H9 (cell line): ENCODE measurements around the gene LAMC2. TPM values are rescaled to one million over a fixed set of nuclear protein-coding genes. Genes with fewer than 3 reads are reported as not detected.

Source experiments
- DNase-seq: peaks from one replicate; pipeline ENCODE4 v3.0.0-alpha.2; 2017
- H2AFZ ChIP-seq: one replicate; pipeline ENCODE4 v1.6.1; 2013; ENCODE audit warnings: mild to moderate bottlenecking, low read length, control low read depth, moderate library complexity
- H2AK5ac ChIP-seq: 2 replicates; pipeline ENCODE4 v1.6.1; 2013; ENCODE audit warnings: low read length, control low read depth, mixed read lengths; ENCODE audit not compliant: insufficient read length
- H2BK120ac ChIP-seq: one replicate; pipeline ENCODE4 v1.6.1; 2013; ENCODE audit warnings: low read depth, mild to moderate bottlenecking, low read length, control low read depth, inconsistent platforms; ENCODE audit not compliant: poor library complexity, severe bottlenecking
- H2BK12ac ChIP-seq: 2 replicates; pipeline ENCODE4 v1.6.1; 2013; ENCODE audit warnings: low read length, control low read depth, mixed read lengths, low read depth; ENCODE audit not compliant: insufficient read length
- H2BK15ac ChIP-seq: 2 replicates; pipeline ENCODE4 v1.6.1; 2013; ENCODE audit warnings: low read depth, low read length, control low read depth
- H2BK20ac ChIP-seq: one replicate; pipeline ENCODE4 v1.6.1; 2013; ENCODE audit warnings: low read depth, mild to moderate bottlenecking, low read length, control low read depth, inconsistent platforms; ENCODE audit not compliant: poor library complexity, severe bottlenecking
- H2BK5ac ChIP-seq: 2 replicates; pipeline ENCODE4 v1.6.1; 2013; ENCODE audit warnings: low read length, control low read depth, mixed read lengths; ENCODE audit not compliant: insufficient read length
- H3K14ac ChIP-seq: 2 replicates; pipeline ENCODE4 v1.6.1; 2013; ENCODE audit warnings: low read length, control low read depth; ENCODE audit not compliant: insufficient read depth
- H3K18ac ChIP-seq: 2 replicates; pipeline ENCODE4 v1.6.1; 2013; ENCODE audit warnings: low read depth, mild to moderate bottlenecking, mixed read lengths, low read length, control low read depth; ENCODE audit not compliant: insufficient read length
- H3K23ac ChIP-seq: 2 replicates; pipeline ENCODE4 v1.6.1; 2013; ENCODE audit warnings: low read length, control low read depth, mixed read lengths, low read depth; ENCODE audit not compliant: insufficient read length
- H3K23me2 ChIP-seq: 2 replicates; pipeline ENCODE4 v1.6.1; 2013; ENCODE audit warnings: low read depth, mild to moderate bottlenecking, mixed read lengths, low read length, control low read depth; ENCODE audit not compliant: insufficient read length, poor library complexity, severe bottlenecking
- H3K27ac ChIP-seq: 2 replicates; pipeline ENCODE4 v1.5.1; 2013; ENCODE audit warnings: low read length, control low read depth, mixed read lengths, low read depth; ENCODE audit not compliant: insufficient read length
- H3K27me3 ChIP-seq: 2 replicates; pipeline ENCODE4 v1.6.1; 2013; ENCODE audit warnings: low read length, control low read depth, inconsistent platforms; ENCODE audit not compliant: insufficient read depth
- H3K4ac ChIP-seq: 2 replicates; pipeline ENCODE4 v1.6.1; 2013; ENCODE audit warnings: low read depth, mild to moderate bottlenecking, control low read depth, inconsistent platforms, low read length, moderate library complexity
- H3K4me1 ChIP-seq: 2 replicates; pipeline ENCODE4 v1.6.1; 2013; ENCODE audit warnings: low read length, control low read depth, inconsistent platforms; ENCODE audit not compliant: insufficient read depth
- H3K4me2 ChIP-seq: 2 replicates; pipeline ENCODE4 v1.6.1; 2013; ENCODE audit warnings: low read length, control low read depth, mixed read lengths; ENCODE audit not compliant: insufficient read length, insufficient read depth
- H3K56ac ChIP-seq: 2 replicates; pipeline ENCODE4 v1.6.1; 2013; ENCODE audit warnings: low read depth, mild to moderate bottlenecking, mixed read lengths, low read length, control low read depth; ENCODE audit not compliant: insufficient read length
- H3K79me1 ChIP-seq: 2 replicates; pipeline ENCODE4 v1.6.1; 2013; ENCODE audit warnings: low read depth, mild to moderate bottlenecking, moderate library complexity, low read length, control low read depth, inconsistent platforms; ENCODE audit not compliant: insufficient read depth, poor library complexity, severe bottlenecking
- H3K79me2 ChIP-seq: 2 replicates; pipeline ENCODE4 v1.6.1; 2013; ENCODE audit warnings: low read length, control low read depth, inconsistent platforms; ENCODE audit not compliant: insufficient read depth
- H3K9ac ChIP-seq: 2 replicates; pipeline ENCODE4 v1.6.1; 2013; ENCODE audit warnings: low read length, control low read depth, mixed read lengths; ENCODE audit not compliant: insufficient read length; ENCODE audit errors: extremely low read depth
- H3K9me3 ChIP-seq: one replicate; pipeline ENCODE4 v1.6.1; 2013; ENCODE audit warnings: low read depth, low read length, inconsistent platforms; ENCODE audit not compliant: control insufficient read depth
- H3T11ph ChIP-seq: one replicate; pipeline ENCODE4 v1.6.1; 2013; ENCODE audit warnings: mild to moderate bottlenecking, low read length, control low read depth, inconsistent platforms
- H4K20me1 ChIP-seq: one replicate; pipeline ENCODE4 v1.6.1; 2013; ENCODE audit not compliant: control insufficient read depth, insufficient read length, insufficient read depth
- H4K5ac ChIP-seq: 2 replicates; pipeline ENCODE4 v1.6.1; 2013; ENCODE audit warnings: low read depth, mild to moderate bottlenecking, mixed read lengths, low read length, control low read depth; ENCODE audit not compliant: insufficient read length
- H4K8ac ChIP-seq: replicated peaks from 2 replicates; pipeline ENCODE4 v1.6.1; 2013; ENCODE audit warnings: low read length, control low read depth, mixed read lengths, low read depth; ENCODE audit not compliant: insufficient read length
- H4K91ac ChIP-seq: 2 replicates; pipeline ENCODE4 v1.6.1; 2013; ENCODE audit warnings: low read depth, mild to moderate bottlenecking, moderate library complexity, mixed read lengths, low read length, control low read depth; ENCODE audit not compliant: insufficient read length
- H3K27ac Mint-ChIP-seq, 3 experiments: 2 replicates in 2 of 3; 3 replicates in 1 of 3; pipeline ENCODE4 v1.8.0; 2020 to 2021; ENCODE audit warnings: mixed read lengths in 3 of 3, mild to moderate bottlenecking in 1 of 3, moderate library complexity in 1 of 3
- H3K27me3 Mint-ChIP-seq: 2 replicates; pipeline ENCODE4 v1.8.0; 2021; ENCODE audit warnings: low read depth, mild to moderate bottlenecking, moderate library complexity, mixed read lengths
- H3K36me3 Mint-ChIP-seq, 3 experiments: 2 replicates in 2 of 3; 3 replicates in 1 of 3; pipeline ENCODE4 v1.8.0; 2020 to 2021; ENCODE audit warnings: low read depth in 3 of 3, mixed read lengths in 3 of 3; ENCODE audit not compliant: insufficient read depth in 1 of 3
- H3K4me1 Mint-ChIP-seq, 2 experiments: 2 replicates each; pipeline ENCODE4 v1.8.0; 2020; ENCODE audit warnings: mixed read lengths in 2 of 2
- H3K4me3 Mint-ChIP-seq, 2 experiments: 2 replicates in 1 of 2; 3 replicates in 1 of 2; pipeline ENCODE4 v1.8.0; 2020 to 2021; ENCODE audit warnings: mild to moderate bottlenecking in 2 of 2, mixed read lengths in 2 of 2, moderate library complexity in 1 of 2
- H3K9me3 Mint-ChIP-seq, 2 experiments: 2 replicates in 1 of 2; 3 replicates in 1 of 2; pipeline ENCODE4 v1.8.0; 2020; ENCODE audit warnings: mild to moderate bottlenecking in 2 of 2, mixed read lengths in 2 of 2, moderate library complexity in 1 of 2
- WGBS: extraction: QIAGEN DNeasy Blood & Tissue Kit; methylation state at CpG from one replicate; pipeline ENCODE4 v1.1.7; 2013; ENCODE audit warnings: missing lambda C conversion rate, low lambda C conversion rate, mixed read lengths; ENCODE audit not compliant: insufficient read length; ENCODE audit errors: extremely low coverage; 5-methylcytosine and 5-hydroxymethylcytosine counted together
- total RNA-seq: library from RNA; stranded (reverse); gene quantifications from 2 replicates; pipeline ENCODE4 v1.2.1, GENCODE V29; 2021
- TF ChIP-seq, protein P1 (sequence below): fragments of 200-600 bp; sonication (generic); conservative IDR thresholded peaks from 3 replicates; pipeline ENCODE4 v1.8.0; 2021; ENCODE audit warnings: antibody characterized with exemption, mild to moderate bottlenecking

LAMC2 gene
- total RNA-seq, 1 experiment from 2014 or later: 7.4 TPM

DNA sequence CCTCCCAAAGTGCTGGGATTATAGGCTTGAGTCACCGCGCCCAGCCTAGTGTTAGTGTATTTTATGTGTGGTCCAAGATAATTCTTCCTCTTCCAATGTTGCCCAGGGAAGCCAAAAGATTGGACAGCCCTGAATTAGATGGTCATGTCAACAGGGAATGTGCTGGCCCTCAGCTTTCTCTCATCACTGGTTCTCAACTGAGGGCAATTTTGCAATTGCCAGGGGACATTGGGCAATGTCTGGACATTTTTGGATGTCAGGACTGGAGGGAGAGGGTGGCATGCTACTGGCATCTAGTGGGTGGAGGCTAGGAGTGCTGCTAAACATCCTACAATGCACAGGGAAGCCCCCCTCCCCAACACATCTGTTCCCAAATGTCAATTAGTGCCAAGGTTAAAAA, 95.0 kb downstream of the LAMC2 start:
- WGBS: no CpG with 5 or more reads among the region's 2 CpGs
- Histone ChIP-seq H3K4me2 (no peak overlapping the region), H3K18ac (no peak overlapping the region), H3K4me1 (peaks cover 8% of the 10 kb centered on the region; the same call in 1 of the 2 replicates), H2BK15ac (no peak overlapping the region), H3K4ac (no peak overlapping the region), H2BK20ac (no peak overlapping the region), H3K14ac (no peak overlapping the region), H2AFZ (no peak overlapping the region), H3K56ac (no peak overlapping the region), H2BK12ac (no peak overlapping the region), H3K9me3 (no peaks in the 10 kb centered on the region), H3K79me1 (no peaks in the 10 kb centered on the region), H3K23me2 (no peaks in the 10 kb centered on the region), H4K20me1 (no peaks in the 10 kb centered on the region), H3T11ph (no peak overlapping the region), H3K27ac (no peak overlapping the region), H4K91ac (no peak overlapping the region), H4K8ac (no peak overlapping the region), H3K23ac (no peak overlapping the region), H3K27me3 (no peaks in the 10 kb centered on the region), H2BK120ac (no peak overlapping the region), H2AK5ac (no peak overlapping the region), H3K9ac (no peak overlapping the region), H3K79me2 (no peaks in the 10 kb centered on the region), H4K5ac (no peak overlapping the region), H2BK5ac (no peak overlapping the region)
- Mint-ChIP-seq H3K36me3 (peaks cover 0 to 4% (median 0%) of the 10 kb centered on the region in 3 experiments; a peak in 2 of 7 replicates), H3K4me3 (no peak overlapping the region), H3K27ac (no peak overlapping the region), H3K27me3 (no peaks in the 10 kb centered on the region), H3K4me1 (peaks cover 35 to 44% of the 10 kb centered on the region in 2 experiments), H3K9me3 (no peaks in the 10 kb centered on the region)
- TF ChIP-seq, protein P1, sequence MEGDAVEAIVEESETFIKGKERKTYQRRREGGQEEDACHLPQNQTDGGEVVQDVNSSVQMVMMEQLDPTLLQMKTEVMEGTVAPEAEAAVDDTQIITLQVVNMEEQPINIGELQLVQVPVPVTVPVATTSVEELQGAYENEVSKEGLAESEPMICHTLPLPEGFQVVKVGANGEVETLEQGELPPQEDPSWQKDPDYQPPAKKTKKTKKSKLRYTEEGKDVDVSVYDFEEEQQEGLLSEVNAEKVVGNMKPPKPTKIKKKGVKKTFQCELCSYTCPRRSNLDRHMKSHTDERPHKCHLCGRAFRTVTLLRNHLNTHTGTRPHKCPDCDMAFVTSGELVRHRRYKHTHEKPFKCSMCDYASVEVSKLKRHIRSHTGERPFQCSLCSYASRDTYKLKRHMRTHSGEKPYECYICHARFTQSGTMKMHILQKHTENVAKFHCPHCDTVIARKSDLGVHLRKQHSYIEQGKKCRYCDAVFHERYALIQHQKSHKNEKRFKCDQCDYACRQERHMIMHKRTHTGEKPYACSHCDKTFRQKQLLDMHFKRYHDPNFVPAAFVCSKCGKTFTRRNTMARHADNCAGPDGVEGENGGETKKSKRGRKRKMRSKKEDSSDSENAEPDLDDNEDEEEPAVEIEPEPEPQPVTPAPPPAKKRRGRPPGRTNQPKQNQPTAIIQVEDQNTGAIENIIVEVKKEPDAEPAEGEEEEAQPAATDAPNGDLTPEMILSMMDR: no peak
- DNase-seq: no peak
